22Rv1 (cell line): ENCODE results near the gene CISH.

ENCODE experiments used
- CTCF ChIP-seq: fragments of 450-650 bp; IDR thresholded peaks from 2 replicates; pipeline ENCODE4 v1.5.1; 2017; ENCODE audit warnings: mild to moderate bottlenecking
- ZFX ChIP-seq: fragments of 450-650 bp; IDR thresholded peaks from 2 replicates; pipeline ENCODE4 v1.6.1; 2017; ENCODE audit warnings: antibody characterized with exemption, borderline replicate concordance

GRCh38 chr3:50568947-50569749 is 42.4 kb downstream of the CISH start, which contains the start of gene HEMK1:
- TF ChIP-seq CTCF (no peak), ZFX (no peak)
